ENCODE data around the gene ZNF160. TPM values are rescaled to one million over a fixed set of nuclear protein-coding genes. Genes with fewer than 3 reads are reported as not detected.

ZNF160 gene
- total RNA-seq, 1 donor from 2014 or later = 124 TPM

DNA sequence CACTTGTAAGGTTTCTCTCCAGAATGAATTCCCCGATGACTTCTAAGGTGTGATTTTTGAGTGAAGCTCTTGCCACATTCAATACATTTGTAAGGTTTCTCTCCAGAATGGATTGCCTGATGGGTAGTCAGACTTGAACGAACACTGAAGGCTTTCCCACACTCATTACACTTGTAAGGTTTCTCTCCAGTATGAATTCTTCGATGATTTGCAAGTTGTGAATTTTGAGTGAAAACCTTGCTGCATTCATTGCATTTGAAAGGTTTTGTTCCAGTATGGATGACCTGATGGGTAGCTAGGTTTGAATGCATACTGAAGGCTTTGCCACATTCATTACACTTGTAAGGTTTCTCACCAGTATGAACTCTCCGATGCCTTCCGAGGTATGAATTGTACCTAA lies 34.4 kb downstream of the ZNF160 start:
- no peaks in the 10 kb centered on the region for H3K27me3 ChIP-seq
- no peaks in the 10 kb centered on the region for H3K4me1 ChIP-seq
- H3K9me3 ChIP-seq = peaks cover 87 to 100% of the 10 kb centered on the region in 2 donors
- no peak for TF ChIP-seq CTCF (IDR thresholded peaks at IDR 0.05)
- H3K36me3 ChIP-seq = peaks cover 69 to 88% of the 10 kb centered on the region in 2 donors
- peak overlapping the region in 1 of 2 donors; percentile 29 for H3K4me3 ChIP-seq
- H3K27ac ChIP-seq = no peak overlapping the region
- intact Hi-C loops (cut with DNase I) = no loop called here
- no peak for DNase-seq (ENCODE audit: low spot score in 2 of 2)

- Histone ChIP-seq H3K27ac (no peak overlapping the region), H3K9me3 (peaks cover 93 to 100% of the 10 kb centered on the region in 2 donors), H3K4me1 (no peaks in the 10 kb centered on the region), H3K27me3 (no peaks in the 10 kb centered on the region), H3K36me3 (peaks cover 62 to 81% of the 10 kb centered on the region in 2 donors), H3K4me3 (no peak overlapping the region)
- intact Hi-C loops (cut with DNase I) = no loop called here
- no peak for TF ChIP-seq CTCF (IDR thresholded peaks at IDR 0.05)
- no peak for DNase-seq (ENCODE audit: low spot score in 2 of 2)
Observed at GRCh38 chr19:53068199-53068598, 35.0 kb downstream of the ZNF160 start.

DNA sequence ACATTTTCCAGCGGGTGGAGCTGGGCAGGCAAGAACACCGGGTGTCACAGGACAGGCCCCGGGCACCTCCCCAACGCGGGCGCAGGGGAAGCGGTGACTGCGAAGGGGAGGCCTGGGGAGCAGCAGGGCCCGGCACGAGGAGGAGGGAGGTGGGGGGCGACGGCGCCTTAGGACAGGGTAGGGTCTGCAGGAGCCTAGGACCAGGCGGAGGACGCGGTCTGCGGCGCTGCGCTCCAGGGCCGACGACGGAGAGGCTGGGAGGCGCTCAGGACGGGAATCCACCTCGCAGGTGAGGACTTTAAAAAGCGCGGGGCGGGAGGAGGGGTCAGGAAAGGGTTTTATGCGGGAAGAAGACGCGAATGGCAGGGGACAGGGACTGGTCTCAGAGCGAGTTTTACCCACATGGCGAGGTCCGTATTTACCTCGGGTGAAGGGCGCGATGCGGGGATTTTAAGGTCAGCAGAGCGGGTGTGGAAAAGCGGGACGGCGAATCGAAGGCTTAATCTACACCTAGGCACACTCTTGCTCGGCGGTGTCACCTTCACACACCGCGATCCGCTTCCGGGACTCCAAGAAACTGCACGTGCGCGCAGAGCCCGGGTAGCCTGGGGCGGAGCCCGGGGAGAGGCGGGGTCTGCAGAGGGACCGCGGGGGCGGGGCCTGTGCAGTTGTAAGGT lies 45.2 kb downstream of the ZNF160 start:
- DNase-seq (ENCODE audit: low spot score in 2 of 2) = no peak
- Histone ChIP-seq H3K4me3 (no peak overlapping the region), H3K27ac (no peak overlapping the region), H3K36me3 (peaks cover 0 to 2% of the 10 kb centered on the region in 2 donors), H3K9me3 (peaks cover 43 to 85% of the 10 kb centered on the region in 2 donors), H3K27me3 (no peaks in the 10 kb centered on the region), H3K4me1 (no peaks in the 10 kb centered on the region)
- intact Hi-C loops (cut with DNase I) = no loop called here
- TF ChIP-seq CTCF (IDR thresholded peaks at IDR 0.05) = no peak

GRCh38 chr19:53055117-53055516 lies 48.1 kb downstream of the ZNF160 start:
- H3K27me3 ChIP-seq = no peaks in the 10 kb centered on the region
- no peaks in the 10 kb centered on the region for H3K4me1 ChIP-seq
- H3K9me3 ChIP-seq = peaks cover 19 to 71% of the 10 kb centered on the region in 2 donors
- intact Hi-C loops (cut with DNase I) = no loop called here
- H3K27ac ChIP-seq = no peak overlapping the region
- H3K4me3 ChIP-seq = no peak overlapping the region
- no peak for DNase-seq (ENCODE audit: low spot score in 2 of 2)
- no peaks in the 10 kb centered on the region for H3K36me3 ChIP-seq
- TF ChIP-seq CTCF (IDR thresholded peaks at IDR 0.05) = no peak

DNA sequence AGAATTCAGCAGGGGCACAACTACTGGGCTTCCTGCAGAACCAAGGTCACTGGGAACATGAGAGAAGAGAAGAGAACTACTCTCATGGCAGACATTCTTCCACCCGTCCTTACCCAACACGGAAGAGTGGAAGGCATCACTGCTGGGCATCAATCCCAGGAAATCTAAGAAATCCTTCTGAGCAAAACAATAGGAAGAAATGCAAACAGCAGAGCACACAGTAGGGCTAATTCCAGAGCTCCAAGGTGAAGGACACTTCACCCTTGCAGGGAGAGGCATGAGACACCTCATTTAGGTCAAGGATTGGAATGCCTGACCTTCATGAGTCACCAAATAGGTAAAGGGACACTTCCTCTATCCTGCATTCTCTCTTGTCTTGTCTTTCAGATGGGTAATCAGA lies 55.8 kb downstream of the ZNF160 start:
- intact Hi-C loops (cut with DNase I) = no loop called here
- Histone ChIP-seq H3K27me3 (no peaks in the 10 kb centered on the region), H3K27ac (no peak overlapping the region), H3K36me3 (no peaks in the 10 kb centered on the region), H3K4me1 (no peaks in the 10 kb centered on the region), H3K9me3 (peaks cover 7 to 18% of the 10 kb centered on the region in 2 donors), H3K4me3 (no peak overlapping the region)
- TF ChIP-seq CTCF (IDR thresholded peaks at IDR 0.05) = no peak
- DNase-seq (ENCODE audit: low spot score in 2 of 2) = no peak
